ENCODE results near the gene RAB3GAP1.

GRCh38 chr2:135119582-135119981, 67.5 kb downstream of the RAB3GAP1 start:
- TF ChIP-seq, protein P1, sequence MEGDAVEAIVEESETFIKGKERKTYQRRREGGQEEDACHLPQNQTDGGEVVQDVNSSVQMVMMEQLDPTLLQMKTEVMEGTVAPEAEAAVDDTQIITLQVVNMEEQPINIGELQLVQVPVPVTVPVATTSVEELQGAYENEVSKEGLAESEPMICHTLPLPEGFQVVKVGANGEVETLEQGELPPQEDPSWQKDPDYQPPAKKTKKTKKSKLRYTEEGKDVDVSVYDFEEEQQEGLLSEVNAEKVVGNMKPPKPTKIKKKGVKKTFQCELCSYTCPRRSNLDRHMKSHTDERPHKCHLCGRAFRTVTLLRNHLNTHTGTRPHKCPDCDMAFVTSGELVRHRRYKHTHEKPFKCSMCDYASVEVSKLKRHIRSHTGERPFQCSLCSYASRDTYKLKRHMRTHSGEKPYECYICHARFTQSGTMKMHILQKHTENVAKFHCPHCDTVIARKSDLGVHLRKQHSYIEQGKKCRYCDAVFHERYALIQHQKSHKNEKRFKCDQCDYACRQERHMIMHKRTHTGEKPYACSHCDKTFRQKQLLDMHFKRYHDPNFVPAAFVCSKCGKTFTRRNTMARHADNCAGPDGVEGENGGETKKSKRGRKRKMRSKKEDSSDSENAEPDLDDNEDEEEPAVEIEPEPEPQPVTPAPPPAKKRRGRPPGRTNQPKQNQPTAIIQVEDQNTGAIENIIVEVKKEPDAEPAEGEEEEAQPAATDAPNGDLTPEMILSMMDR (IDR thresholded peaks at IDR 0.05) = no peak
- no peak for TF ChIP-seq SIN3A (IDR thresholded peaks at IDR 0.05; ENCODE audit: borderline replicate concordance, insufficient read depth, low read depth, low read length)
- TF ChIP-seq POLR2AphosphoS5 (IDR thresholded peaks at IDR 0.05; ENCODE audit: low read depth, low read length) = no peak
- no peak for TF ChIP-seq TCF7L2 (IDR thresholded peaks at IDR 0.05; ENCODE audit: low read depth, low read length)
